M059J (cell line): ENCODE results near the gene SLC25A18. TPM values are rescaled to one million over a fixed set of nuclear protein-coding genes. Genes with fewer than 3 reads are reported as not detected.
"Not testable (repeated sequence)": the region's sequence is repeated elsewhere in the genome, so short reads cannot be mapped to it uniquely, and the experiment has no call there.

Source experiments
- DNase-seq: peaks from one replicate; pipeline ENCODE4 v3.0.0-alpha.2; 2012; ENCODE audit warnings: low read depth
- total RNA-seq: library from RNA; depleted of rRNA; stranded (reverse); fragments of >200 nt; shearing (Covaris generic); gene quantifications from 2 replicates; pipeline ENCODE4 v1.2.3, GENCODE V29; 2014; rRNA removed

SLC25A18 gene
- total RNA-seq, 1 experiment from 2014 or later, result 0.71 TPM

DNA sequence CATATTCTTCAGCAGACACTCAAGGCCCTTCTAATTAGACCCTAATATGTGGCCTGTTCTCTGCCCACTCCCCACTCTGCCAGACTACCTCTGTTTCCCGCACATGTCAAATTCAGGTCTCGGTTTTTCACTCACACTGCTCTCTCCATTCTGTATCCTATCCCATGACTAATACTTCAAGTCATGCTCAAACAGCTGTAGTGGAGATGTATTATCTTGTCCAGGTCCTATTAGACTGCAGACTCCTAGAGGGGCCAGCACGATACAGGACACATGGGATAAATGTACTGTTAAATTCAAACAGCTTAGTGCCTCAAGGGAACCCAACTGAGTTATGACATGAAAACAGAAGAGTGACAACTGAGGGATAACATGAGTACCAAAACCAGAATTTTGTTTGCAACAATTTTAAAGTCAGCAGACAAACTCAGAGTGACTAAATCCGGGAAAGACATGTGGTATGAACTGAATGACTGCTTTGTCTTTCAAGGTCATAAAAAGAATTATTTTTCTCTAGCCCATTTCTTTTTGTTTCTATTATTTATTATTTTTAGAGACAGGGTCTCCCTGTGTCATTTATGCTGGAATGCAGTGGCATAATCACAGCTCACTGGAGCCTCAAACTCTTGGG lies 44.7 kb downstream of the SLC25A18 start:
- no peak for DNase-seq

DNA sequence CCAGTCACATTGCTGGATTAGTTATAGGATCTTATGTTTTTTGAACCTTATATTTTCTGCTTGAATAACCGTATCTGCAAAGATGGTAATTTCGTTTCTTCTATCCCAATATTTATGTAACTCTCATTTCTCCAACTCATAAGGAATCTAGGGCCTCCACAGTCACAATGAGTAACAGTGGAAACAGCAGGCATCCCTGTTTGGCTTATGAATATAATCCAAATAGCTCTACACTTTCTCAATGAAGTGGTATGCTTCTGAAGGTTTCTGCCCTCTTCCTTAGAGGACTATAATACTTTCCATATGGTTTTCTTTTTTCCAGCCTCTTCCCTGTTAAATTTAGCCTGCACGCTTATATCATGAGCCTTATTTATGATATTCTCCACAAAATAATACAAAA lies 48.8 kb downstream of the SLC25A18 start:
- DNase-seq, result no peak

GRCh38 chr22:17613280-17613679 lies 50.0 kb downstream of the SLC25A18 start:
- DNase-seq, result no peak

GRCh38 chr22:17627961-17628405 lies 64.7 kb downstream of the SLC25A18 start:
- DNase-seq, result no peak

DNA sequence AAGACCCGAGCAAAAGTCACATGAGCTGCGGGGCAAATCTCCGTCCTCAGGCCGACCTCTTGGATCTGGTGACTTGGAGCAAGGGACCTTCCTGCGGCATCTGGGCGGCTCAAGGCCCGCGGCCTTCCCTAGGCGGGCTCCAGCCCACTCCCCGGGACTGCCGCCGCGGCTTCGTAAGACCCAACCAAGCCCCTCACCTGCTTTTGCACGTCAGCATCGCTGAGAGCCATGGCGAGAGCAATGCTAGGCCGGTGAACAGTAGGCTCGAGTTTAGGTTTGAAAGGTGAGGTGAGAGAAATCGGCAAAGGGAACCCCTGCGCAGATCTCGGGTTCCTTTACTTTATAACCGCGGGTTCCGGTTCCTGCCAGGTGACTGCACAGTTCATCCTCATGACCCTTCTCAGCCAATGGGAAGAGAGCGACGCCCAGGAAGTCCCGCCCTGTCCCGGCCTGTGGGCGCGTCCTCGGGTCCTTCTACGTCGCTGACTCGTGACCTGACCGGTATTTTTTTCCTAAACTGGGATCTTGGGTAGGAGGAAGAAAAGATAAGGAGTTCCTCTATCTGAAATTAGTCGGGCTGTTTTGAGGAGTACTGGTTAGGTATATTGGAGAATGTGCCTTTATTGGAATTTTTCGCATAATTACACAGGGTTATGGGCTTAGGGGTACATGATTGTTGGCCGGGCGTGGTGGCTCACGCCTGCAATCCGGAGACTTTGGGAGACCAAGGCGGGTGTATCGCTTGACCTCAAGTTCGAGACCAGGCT lies 65.3 kb downstream of the SLC25A18 start, which contains the start of gene ATP6V1E1:
ATP6V1E1 (minus strand) TSS at position 344 of the 767 bp plus-strand sequence; CDS start at position 230, 114 bp downstream.
- DNase-seq, result peak; percentile 94

DNA sequence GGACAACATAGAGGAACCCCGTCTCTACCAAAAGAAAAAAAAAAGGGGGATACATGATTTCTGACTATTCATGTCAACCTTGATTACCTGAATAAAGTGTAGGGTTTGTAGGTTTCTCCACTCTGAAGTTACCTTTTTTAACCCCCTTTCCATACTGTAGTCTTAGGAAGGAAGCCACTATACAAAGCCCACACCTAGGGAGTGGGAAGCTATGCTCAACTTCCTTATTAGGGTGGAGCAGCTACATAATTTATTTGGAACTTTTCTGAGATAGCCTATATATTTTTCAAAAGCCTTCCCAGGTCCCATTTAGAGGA lies 65.8 kb downstream of the SLC25A18 start:
- DNase-seq, result no peak

GRCh38 chr22:17629641-17630040 lies 66.3 kb downstream of the SLC25A18 start:
- no peak for DNase-seq

GRCh38 chr22:17631076-17631565 lies 67.8 kb downstream of the SLC25A18 start:
- no peak for DNase-seq

GRCh38 chr22:17633217-17633997 lies 70.1 kb downstream of the SLC25A18 start:
- peak; percentile 95 for DNase-seq

- no peak for DNase-seq
Observed at GRCh38 chr22:17633998-17634323, 70.7 kb downstream of the SLC25A18 start.

DNA sequence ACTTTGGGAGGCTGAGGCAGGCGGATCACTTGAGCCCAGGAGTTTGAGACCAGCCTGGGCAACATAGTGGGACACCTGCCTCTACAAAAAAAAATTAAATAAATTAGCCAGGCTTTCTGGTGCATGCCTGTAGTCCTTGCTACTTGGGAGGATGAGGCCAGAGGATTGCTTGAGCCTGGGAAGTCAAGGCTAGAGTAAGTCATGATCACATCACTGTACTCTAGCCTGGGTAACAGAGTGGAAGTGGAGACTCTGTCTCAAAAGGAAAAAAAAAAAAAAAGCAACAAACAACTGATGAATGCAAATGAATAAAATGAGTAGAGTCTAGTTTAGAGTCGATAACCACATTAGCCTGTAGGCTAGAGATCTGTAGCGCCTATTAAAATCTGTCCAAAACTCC lies 71.4 kb downstream of the SLC25A18 start:
- no peak for DNase-seq

GRCh38 chr22:17636850-17637249 lies 73.6 kb downstream of the SLC25A18 start:
- DNase-seq, result not testable (repeated sequence)

GRCh38 chr22:17637490-17638181 lies 74.3 kb downstream of the SLC25A18 start:
- no peak for DNase-seq

DNA sequence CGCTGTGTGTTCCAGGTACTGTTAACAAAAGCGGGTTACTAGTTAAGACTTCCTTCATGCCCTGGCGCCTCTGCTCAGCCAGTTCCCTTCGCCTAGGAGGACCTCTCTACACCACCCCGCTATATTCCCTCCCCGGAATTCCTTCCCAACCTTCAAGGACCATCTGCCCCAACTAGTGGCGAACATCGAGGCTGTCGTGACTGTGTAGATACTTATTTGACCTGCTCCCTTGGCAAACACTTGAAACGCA lies 74.8 kb downstream of the SLC25A18 start:
- DNase-seq, result no peak

DNA sequence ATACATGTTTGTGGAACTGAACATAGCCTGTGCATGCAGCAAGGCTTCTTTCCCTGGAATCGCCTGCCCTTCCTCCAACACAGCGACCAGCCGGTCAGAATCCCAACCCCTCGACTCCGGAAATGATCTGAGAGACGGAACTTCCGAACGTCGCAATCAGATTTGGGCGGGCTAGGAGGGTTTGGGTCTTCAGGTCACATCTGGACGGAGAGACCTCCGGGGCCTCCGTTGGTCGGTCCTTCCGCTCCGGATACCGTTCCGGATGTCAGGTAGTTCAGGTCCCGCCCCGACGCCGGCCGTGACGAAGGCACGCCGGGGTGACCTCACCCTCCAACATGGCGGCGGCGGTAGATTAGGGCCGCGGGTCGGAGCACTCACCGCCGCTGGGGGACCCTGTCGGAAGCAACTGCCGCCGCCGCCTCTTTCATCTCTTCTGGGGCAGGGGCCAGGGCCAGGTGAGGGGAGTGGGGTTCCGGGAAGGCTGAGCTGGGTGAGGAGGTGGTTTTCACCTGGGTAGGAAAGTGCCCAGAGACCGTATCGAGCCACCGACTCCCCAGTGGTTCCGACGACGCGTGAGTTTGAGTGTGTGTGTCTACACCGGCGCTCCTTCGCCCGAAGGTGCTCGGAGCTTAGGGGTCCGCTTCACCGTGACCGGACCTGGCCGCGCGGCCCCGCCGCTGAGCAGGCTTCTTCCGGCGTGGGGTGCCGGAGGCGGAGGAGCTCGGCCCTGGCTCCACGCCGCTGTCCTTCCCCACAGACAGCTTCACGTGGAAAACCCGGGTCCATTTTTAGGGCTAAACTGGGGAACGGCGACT lies 75.3 kb downstream of the SLC25A18 start, which contains the start of gene BCL2L13:
BCL2L13 (plus strand) TSS at position 326 of the 815 bp plus-strand sequence. CDS start 16,955 bp downstream, outside the sequence.
- peak; percentile 90 for DNase-seq

GRCh38 chr22:17639247-17639741 lies 76.0 kb downstream of the SLC25A18 start:
- peak; percentile 43 for DNase-seq

Other genes starting within 250 kb of the SLC25A18 start
- not detected in 2 replicates for gene CECR2, start 194.0 kb upstream of the SLC25A18 start, total RNA-seq
- gene ATP6V1E1, start 65.3 kb downstream of the SLC25A18 start, total RNA-seq, result 128 and 160 TPM in 2 replicates
- 49.1 and 66.7 TPM in 2 replicates for gene BCL2L13, start 75.3 kb downstream of the SLC25A18 start, total RNA-seq
- 40.7 and 76.3 TPM in 2 replicates for gene BID, start 211.0 kb downstream of the SLC25A18 start, total RNA-seq